GM12892 (cell line): ENCODE data around the gene BRPF3.

ENCODE experiments used
- POLR2A ChIP-seq: IDR thresholded peaks from 2 replicates; pipeline ENCODE4 v1.6.1; 2011; ENCODE audit warnings: low read depth, low read length, control low read depth
- POLR2AphosphoS5 ChIP-seq: IDR thresholded peaks from 2 replicates; pipeline ENCODE4 v1.6.1; 2011; ENCODE audit warnings: low read depth, low read length, control low read depth
- TAF1 ChIP-seq: IDR thresholded peaks from 2 replicates; pipeline ENCODE4 v1.6.1; 2011; ENCODE audit warnings: low read depth, mild to moderate bottlenecking, control low read depth, low read length, borderline replicate concordance

- TF ChIP-seq TAF1 (no peak), POLR2AphosphoS5 (no peak), POLR2A (no peak)
Measured at GRCh38 chr6:36216559-36216958, 20.0 kb downstream of the BRPF3 start.
